Measurements from ENCODE around the gene COG1. TPM values are rescaled to one million over a fixed set of nuclear protein-coding genes. Genes with fewer than 3 reads are reported as not detected.

Gene COG1
- total RNA-seq, 2 experiments from 2014 or later = 83.0 to 86.2 TPM

DNA sequence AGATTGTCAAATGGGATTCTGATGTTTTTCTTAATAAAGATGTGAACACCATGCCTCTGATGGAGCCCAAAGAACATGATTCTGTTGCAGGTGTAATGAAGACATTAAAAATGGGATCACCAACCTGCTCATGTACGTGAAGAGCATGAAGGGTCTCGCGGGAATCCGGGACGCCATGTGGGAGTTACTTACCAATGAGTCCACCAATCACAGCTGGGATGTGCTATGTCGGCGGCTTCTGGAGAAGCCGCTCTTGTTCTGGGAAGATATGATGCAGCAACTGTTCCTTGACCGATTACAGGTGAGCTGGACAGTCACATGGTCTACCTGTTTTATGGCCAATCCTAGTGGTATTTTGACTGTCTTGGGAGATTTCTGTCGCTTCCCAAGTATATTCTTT lies 7.6 kb downstream of the COG1 start:
- TF ChIP-seq, protein P1, sequence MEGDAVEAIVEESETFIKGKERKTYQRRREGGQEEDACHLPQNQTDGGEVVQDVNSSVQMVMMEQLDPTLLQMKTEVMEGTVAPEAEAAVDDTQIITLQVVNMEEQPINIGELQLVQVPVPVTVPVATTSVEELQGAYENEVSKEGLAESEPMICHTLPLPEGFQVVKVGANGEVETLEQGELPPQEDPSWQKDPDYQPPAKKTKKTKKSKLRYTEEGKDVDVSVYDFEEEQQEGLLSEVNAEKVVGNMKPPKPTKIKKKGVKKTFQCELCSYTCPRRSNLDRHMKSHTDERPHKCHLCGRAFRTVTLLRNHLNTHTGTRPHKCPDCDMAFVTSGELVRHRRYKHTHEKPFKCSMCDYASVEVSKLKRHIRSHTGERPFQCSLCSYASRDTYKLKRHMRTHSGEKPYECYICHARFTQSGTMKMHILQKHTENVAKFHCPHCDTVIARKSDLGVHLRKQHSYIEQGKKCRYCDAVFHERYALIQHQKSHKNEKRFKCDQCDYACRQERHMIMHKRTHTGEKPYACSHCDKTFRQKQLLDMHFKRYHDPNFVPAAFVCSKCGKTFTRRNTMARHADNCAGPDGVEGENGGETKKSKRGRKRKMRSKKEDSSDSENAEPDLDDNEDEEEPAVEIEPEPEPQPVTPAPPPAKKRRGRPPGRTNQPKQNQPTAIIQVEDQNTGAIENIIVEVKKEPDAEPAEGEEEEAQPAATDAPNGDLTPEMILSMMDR (IDR thresholded peaks at IDR 0.05) = no peak
- intact Hi-C loops (cut with DNase I, micrococcal nuclease) = no loop called here
- Mint-ChIP-seq H3K4me3 (no peak overlapping the region), H3K27me3 (no peaks in the 10 kb centered on the region), H3K4me1 (ENCODE audit: low read depth) (peaks cover 30% of the 10 kb centered on the region), H3K36me3 (ENCODE audit: low read depth) (peaks cover 94% of the 10 kb centered on the region), H3K27ac (no peak overlapping the region), H3K9me3 (no peaks in the 10 kb centered on the region)
- Histone ChIP-seq H3K4me1 (ENCODE audit: insufficient read depth, low read length) (peaks cover 24% of the 10 kb centered on the region), H3K27ac (ENCODE audit: low read depth in 1 of 2, low read length in 2 of 2) (no peak overlapping the region), H3K27me3 (ENCODE audit: control insufficient read depth in 1 of 2, insufficient read depth in 2 of 2, low read length in 2 of 2) (no peaks in the 10 kb centered on the region), H3K4me3 (ENCODE audit: low read length) (no peak overlapping the region), H3K9me3 (ENCODE audit: control insufficient read depth in 1 of 2, insufficient read depth in 1 of 2, low read length in 2 of 2) (no peaks in the 10 kb centered on the region), H3K36me3 (ENCODE audit: insufficient read depth, low read length) (peaks cover 82% of the 10 kb centered on the region)
- ATAC-seq (ENCODE audit: poor library complexity) = no peak
- DNase-seq = no peak
- ChIA-PET CTCF (no interaction called here), POLR2A (no interaction called here)

DNA sequence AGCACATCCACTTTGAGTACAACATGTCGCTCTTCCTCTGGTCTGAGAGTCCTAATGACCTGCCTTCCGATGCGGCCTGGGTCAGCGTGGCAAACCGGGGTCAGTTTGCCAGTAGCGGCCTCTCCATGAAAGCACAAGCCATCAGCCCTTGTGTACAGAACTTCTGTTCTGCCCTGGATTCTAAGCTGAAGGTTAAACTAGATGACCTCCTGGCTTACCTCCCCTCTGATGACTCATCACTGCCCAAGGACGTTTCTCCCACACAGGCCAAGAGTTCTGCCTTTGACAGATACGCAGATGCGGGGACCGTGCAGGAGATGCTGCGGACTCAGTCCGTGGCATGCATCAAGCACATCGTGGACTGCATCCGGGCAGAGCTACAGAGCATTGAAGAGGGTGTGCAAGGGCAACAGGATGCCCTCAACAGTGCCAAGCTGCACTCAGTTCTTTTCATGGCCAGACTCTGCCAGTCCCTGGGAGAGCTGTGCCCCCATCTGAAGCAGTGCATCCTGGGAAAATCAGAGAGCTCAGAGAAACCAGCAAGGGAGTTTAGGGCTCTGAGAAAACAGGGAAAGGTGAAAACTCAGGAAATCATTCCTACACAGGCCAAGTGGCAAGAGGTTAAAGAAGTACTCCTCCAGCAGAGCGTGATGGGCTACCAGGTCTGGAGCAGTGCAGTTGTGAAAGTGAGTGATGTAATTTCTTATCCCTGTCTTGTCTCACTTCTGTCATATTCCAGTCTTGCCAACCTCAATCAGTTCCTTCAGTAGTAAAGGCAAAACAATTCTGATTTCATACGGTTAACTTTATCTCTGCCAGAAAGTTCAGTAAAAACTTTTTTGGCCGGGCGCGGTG lies 8.6 kb downstream of the COG1 start:
- TF ChIP-seq, protein P1 (IDR thresholded peaks at IDR 0.05) = no peak
- POLR2A ChIA-PET = no interaction called here
- H3K27ac ChIP-seq (ENCODE audit: low read depth in 1 of 2, low read length in 2 of 2) = no peak overlapping the region
- H3K4me3 ChIP-seq (ENCODE audit: low read length) = no peak overlapping the region
- no peaks in the 10 kb centered on the region for H3K27me3 ChIP-seq (ENCODE audit: control insufficient read depth in 1 of 2, insufficient read depth in 2 of 2, low read length in 2 of 2)
- no peaks in the 10 kb centered on the region for H3K27me3 Mint-ChIP-seq
- peaks cover 94% of the 10 kb centered on the region for H3K36me3 Mint-ChIP-seq (ENCODE audit: low read depth)
- ATAC-seq (ENCODE audit: poor library complexity) (no peak), DNase-seq (no peak)
- H3K9me3 ChIP-seq (ENCODE audit: control insufficient read depth in 1 of 2, insufficient read depth in 1 of 2, low read length in 2 of 2) = no peaks in the 10 kb centered on the region
- H3K9me3 Mint-ChIP-seq = no peaks in the 10 kb centered on the region
- intact Hi-C loops (cut with DNase I, micrococcal nuclease) = no loop called here
- no peak overlapping the region for H3K4me3 Mint-ChIP-seq
- H3K4me1 ChIP-seq (ENCODE audit: insufficient read depth, low read length) = peaks cover 24% of the 10 kb centered on the region
- peaks cover 26% of the 10 kb centered on the region for H3K4me1 Mint-ChIP-seq (ENCODE audit: low read depth)
- no peak overlapping the region for H3K27ac Mint-ChIP-seq
- H3K36me3 ChIP-seq (ENCODE audit: insufficient read depth, low read length) = peaks cover 84% of the 10 kb centered on the region
- CTCF ChIA-PET = no interaction called here

DNA sequence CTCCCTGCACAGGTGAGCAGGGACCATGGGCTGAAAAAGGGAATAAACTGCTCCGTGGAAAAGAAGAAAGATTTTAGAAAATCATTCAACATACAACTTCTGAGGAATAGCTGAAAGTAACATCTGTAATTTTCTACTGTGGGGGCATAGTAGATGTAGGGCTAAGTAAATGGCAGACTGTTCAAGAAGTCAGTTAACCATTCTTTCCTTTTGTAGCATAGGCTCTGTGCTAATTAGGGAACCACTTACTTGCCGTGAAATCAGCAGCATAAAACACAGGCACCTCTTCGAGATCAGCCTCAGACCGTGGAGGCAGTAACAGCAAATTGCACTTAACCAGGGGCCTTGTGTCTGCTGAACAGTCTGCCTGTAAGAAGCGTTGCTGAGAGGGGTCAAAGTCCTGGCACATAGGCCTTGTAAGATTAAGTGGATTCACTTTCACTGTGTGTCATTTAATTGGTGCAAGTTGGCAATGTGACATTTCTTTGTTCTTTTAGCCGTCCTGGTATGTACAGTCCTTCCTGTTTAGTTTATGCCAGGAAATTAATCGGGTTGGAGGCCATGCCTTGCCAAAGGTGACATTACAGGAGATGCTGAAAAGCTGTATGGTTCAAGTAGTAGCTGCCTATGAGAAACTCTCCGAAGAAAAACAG lies 10.4 kb downstream of the COG1 start:
- Mint-ChIP-seq H3K4me1 (ENCODE audit: low read depth) (peaks cover 24% of the 10 kb centered on the region), H3K36me3 (ENCODE audit: low read depth) (peaks cover 92% of the 10 kb centered on the region), H3K9me3 (no peaks in the 10 kb centered on the region), H3K27ac (peak overlapping the region; percentile 87), H3K27me3 (no peaks in the 10 kb centered on the region), H3K4me3 (peak overlapping the region; percentile 43)
- Histone ChIP-seq H3K27me3 (ENCODE audit: control insufficient read depth in 1 of 2, insufficient read depth in 2 of 2, low read length in 2 of 2) (no peaks in the 10 kb centered on the region), H3K9me3 (ENCODE audit: control insufficient read depth in 1 of 2, insufficient read depth in 1 of 2, low read length in 2 of 2) (no peaks in the 10 kb centered on the region), H3K36me3 (ENCODE audit: insufficient read depth, low read length) (peaks cover 83% of the 10 kb centered on the region), H3K27ac (ENCODE audit: low read depth in 1 of 2, low read length in 2 of 2) (peak overlapping the region; percentile 8 to 33), H3K4me3 (ENCODE audit: low read length) (no peak overlapping the region), H3K4me1 (ENCODE audit: insufficient read depth, low read length) (peaks cover 24% of the 10 kb centered on the region)
- intact Hi-C loops (cut with DNase I, micrococcal nuclease) = no loop called here
- TF ChIP-seq, protein P1 (IDR thresholded peaks at IDR 0.05) = no peak
- ATAC-seq (ENCODE audit: poor library complexity) (peak; percentile 65), DNase-seq (peak in 2 of 14 experiments; percentile 34 to 52)
- ChIA-PET CTCF (interaction anchor here (0.8 to 1.0 kb wide), 2 partner anchors 9 to 11 kb away, joined by 3 read pairs; no protein-coding TSS in a partner anchor), POLR2A (interaction anchor here (1.2 to 2.5 kb wide), 4 partner anchors 9 to 29 kb away, joined by 4 to 17 read pairs (median 5); partner anchors contain the start of gene COG1)
